Hepatic stellate cell (primary cell): ENCODE data around the gene F12.
A peak's percentile ranks its signal among the peaks of the same experiment; 100 is the strongest.

Source experiments
- DNase-seq: peaks from one replicate; pipeline ENCODE4 v3.0.0; 2011; ENCODE audit warnings: low spot score

The F12 gene

GRCh38 chr5:177446200-177447065, 37.1 kb upstream of the F12 start, which contains the start of gene PRR7:
Gene PRR7, plus strand, starts transcription at chr5:177446814. Its CDS starts 8,254 bp downstream, at chr5:177455068.
- DNase-seq = peak; percentile 95

DNA sequence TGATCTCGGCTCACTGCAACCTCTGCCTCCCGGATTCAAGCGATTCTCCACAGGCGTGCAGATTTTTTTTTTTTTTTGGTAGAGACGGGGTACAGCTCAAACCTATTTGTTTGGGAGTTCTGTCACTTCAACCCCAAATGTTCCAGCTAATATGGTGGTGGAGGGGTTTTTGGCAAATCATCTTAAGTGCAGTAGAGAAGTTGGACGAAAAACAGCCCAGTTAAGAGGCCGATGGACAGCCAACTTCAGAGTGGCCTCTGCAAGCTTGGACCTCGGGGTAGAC, 36.5 kb upstream of the F12 start:
- DNase-seq = no peak

GRCh38 chr5:177445052-177445916, 35.9 kb upstream of the F12 start:
- DNase-seq = no peak

GRCh38 chr5:177444106-177445051, 35.0 kb upstream of the F12 start:
- no peak for DNase-seq

DNA sequence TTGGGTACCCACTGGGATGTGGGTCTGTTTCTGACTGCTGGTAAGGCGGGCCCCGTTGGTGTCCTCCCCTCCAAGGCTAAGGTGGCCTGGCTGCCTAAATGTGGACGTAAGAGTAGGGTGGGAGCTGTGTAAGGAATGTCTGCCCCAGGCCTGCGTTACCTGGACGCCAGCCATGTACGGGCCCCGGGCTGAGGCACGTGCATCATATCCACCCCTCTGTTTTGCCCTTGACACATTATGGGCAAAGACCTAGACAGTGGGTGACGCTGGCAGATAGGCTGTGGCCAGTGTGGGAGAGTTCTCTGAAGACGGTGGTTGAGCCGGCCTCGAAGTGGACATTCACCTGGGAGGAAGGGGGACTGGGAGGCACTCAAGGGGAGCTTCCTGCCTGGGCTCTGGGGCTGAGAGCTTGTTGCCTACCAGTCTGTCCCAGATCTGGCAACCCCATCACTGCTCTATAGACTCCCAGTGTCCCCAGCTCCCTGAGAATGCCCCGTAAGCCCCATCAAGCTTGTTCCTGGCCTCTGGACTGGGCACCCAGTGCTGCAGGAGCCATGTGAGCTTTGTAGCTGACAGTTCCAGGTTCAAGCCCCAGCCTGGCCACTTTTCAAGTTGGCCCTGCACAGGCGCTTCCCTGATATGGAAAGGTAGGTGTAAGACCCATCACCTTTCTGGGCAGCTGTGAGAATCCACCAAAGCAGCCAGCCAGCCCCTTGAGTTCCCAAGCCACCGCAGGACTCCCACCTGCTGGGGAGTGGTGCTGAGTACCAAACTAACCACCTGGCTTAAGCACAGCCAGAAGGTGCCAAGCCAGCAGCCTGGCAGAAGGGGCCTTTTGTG, 34.0 kb upstream of the F12 start:
- DNase-seq = no peak

- no peak for DNase-seq
Measured at GRCh38 chr5:177442066-177442826, 32.9 kb upstream of the F12 start.

- DNase-seq = no peak
Measured at GRCh38 chr5:177440990-177441780, 31.8 kb upstream of the F12 start.

DNA sequence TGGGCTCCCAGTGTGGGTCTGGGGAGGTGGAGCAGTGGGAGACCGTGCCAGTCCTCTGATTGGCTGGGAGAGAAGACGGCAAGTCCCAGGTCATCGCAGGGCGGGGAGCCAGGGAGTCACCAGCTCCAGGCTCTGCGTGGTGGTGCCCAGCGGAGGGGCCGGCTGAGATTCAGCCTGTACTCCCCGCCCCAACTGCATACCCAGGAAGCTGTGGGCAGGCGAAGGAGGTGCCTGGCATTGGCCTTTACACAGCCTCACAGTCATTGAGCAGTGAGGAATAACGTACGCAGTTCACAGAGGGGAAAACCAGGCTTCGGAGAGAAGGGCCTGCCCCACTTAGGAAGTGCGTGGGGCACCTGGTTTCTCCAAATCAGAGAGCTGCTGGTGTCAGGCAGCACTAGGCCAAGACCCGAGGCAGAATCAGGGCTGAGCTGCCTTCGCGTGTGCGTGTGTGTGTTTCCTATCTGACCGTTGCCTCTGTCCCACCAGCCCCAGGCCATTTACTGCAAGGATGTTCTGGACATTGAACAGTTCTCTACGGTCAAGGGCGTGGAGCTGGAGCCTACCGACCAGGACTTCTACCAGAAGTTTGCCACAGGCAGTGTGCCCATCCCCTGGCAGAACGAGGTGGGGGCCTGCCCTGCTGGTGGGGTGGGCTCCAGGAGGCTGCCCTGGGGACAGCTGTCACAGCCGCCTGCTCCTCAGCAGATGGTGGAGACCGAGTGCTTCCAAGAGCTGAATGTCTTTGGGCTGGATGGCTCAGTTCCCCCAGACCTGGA, 31.0 kb upstream of the F12 start:
- no peak for DNase-seq

GRCh38 chr5:177439518-177440053, 30.2 kb upstream of the F12 start:
- DNase-seq = no peak

DNA sequence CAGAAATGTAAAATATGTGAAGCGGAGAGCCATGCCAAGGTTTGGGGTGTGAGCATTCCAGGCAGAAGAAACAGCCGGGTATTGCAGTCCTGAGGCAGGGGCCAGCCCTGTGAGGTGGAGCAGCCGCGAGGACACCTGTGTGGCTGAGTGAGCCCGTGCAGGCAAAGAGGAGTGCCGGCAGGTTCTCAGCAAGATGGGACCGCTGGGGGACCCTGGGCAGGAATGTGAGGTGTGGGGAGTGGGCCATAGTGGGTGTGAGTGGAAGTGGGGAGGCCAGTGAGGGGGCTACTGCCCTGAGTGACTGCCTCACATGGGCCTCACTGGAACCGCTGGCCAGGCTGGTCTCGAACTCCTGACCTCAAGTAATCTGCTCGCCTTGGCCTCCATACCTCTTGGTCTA, 29.1 kb upstream of the F12 start:
- DNase-seq = no peak

DNA sequence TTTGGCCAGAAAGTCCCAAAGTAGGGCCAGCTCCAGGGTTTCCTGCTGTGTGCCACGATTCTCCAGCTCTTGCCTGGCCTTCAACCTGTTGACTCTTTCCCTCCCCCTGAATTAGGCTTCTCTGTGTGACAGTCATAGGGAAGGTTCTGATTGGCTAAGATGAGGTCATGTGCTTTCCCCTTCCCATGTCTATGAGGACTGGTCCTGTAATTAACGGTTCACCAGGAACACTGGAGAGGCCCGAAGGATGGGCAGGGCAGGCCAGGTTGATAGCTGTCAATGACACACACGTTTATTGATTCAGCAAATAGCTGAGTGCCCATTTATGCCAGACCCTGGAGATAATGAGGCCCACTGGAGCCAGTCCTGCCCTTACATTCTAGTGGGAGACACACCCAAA, 28.3 kb upstream of the F12 start:
- DNase-seq = no peak

- DNase-seq = no peak
Measured at GRCh38 chr5:177435847-177436536, 26.6 kb upstream of the F12 start.

GRCh38 chr5:177434942-177435738, 25.8 kb upstream of the F12 start:
- no peak for DNase-seq

DNA sequence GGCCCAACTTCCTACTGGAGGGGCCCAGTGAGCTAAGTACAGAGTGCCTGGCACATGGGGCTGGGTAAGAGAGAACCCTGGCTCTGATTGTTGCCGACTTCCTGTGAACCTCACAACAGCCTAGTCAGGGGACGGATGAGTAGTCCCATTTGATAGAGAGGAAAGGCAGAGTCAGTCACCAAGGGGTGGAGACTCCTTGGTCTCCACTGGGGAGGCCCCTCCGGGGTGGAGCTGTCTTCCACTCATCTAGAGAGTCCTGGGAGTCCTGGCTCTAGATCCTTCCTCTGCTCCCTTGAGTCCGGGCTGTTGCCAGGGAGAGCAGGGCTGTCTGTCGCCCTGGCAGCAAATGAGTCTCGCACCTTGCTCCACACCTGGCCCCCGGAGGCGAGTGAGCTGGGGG, 25.1 kb upstream of the F12 start:
- DNase-seq = no peak

DNA sequence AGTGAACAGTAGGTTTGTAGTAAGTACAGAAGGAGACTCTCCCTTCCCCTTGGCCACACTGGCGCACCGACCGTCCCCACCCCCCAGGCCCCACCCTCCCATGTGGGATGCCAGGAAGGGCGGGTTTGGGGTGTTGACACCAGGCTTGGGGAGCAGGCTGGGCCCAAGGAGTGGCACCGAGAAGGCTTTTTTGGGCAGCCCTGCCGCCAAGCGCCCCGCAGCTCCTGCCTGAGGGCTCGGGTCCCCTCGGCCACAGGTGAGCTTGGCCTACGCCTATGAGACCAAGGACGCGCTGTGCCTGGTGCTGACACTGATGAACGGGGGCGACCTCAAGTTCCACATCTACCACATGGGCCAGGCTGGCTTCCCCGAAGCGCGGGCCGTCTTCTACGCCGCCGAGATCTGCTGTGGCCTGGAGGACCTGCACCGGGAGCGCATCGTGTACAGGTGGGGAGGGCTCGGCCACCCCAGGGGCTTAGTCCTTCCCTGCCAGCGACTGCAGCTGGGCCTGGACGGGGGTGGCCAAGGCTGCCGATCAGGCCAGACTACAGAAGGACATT, 24.4 kb upstream of the F12 start:
- no peak for DNase-seq

DNA sequence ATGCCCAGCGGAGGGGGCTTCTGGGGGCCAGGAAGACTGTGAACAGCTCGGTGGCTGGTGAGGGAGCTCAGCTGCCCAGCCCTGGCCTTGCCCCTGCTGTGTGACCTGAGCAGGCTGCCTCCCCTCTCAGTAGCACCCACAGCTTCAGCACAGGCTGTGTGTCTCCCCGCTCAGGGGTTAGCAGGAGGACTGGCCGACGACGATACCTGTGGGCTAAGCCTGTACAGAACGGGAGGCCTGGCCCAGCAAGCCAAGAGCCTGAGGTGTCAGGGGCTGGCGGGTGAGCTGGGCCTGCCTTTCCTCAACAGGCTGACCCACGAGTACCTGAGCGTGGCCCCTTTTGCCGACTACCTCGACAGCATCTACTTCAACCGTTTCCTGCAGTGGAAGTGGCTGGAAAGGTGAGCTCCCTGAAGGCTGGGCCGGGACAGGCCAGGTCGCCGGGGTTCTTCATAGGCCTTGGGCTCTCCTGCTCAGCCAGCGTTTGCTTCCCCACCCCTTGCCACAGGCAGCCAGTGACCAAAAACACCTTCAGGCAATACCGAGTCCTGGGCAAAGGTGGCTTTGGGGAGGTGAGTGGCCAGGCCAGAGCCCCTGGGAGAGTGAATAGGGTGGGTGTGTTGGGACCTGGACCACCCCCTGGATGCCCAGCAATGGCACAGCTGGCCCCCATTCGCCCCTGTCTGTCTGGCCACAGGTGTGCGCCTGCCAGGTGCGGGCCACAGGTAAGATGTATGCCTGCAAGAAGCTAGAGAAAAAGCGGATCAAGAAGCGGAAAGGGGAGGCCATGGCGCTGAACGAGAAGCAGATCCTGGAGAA, 23.7 kb upstream of the F12 start:
- no peak for DNase-seq
